GM19193 (cell line): ENCODE measurements around the gene OR51A2.

ENCODE experiments used
- POLR2A ChIP-seq: IDR thresholded peaks from 4 replicates; pipeline ENCODE4 v1.6.1; 2011; ENCODE audit not compliant: insufficient read depth, insufficient read length; ENCODE audit errors: extremely low read depth

Gene OR51A2

DNA sequence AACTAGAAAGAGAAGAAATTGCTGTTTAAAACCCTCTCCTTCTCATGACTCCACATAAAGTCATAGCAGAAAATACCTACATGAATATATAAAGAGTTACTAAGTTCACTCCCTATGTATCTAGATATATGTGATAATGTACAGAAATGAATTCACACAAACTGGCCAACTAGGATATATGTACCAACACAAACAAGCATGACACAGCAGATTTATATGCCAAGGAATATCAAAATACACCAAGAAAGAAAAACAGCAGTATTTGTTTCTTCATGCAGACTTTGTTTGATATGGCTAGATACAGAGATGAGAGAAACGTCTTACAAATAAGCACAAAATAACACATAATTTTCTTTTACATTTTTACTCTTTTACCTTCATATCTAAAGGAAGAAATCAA, 33.2 kb downstream of the OR51A2 start:
- TF ChIP-seq POLR2A: no peak

GRCh38 chr11:4921796-4922195, 33.7 kb downstream of the OR51A2 start:
- TF ChIP-seq POLR2A: no peak

- no peak for TF ChIP-seq POLR2A
These were observed 36.3 kb downstream of the OR51A2 start, which contains the start of gene OR51G2 for GRCh38 chr11:4919250-4919649. TSS of gene OR51G2 (minus strand) at chr11:4919350. CDS start at chr11:4915663, 3,687 bp downstream.

DNA sequence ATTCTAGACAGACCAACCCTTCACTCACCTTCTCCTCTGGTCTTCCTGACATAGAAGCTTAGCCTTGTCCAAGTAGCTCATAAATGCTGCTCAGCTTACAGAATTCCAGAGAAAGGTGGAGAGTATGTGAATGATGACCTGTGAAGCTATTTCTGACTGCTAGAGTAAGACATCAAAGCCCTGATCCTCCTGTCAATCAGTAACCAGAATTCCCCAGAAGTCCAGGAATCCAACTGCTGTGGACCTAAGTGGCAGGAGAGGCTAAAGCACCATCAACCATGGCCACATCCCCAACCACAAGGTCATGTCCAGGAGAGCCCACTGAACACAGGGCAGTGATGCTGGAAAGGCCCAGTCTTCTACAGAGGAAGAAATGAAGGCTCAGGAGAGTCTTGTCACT, 38.9 kb downstream of the OR51A2 start:
- no peak for TF ChIP-seq POLR2A
